HL-60 (cell line): ENCODE results near the gene DYNLL1.

ENCODE experiments used
- CTCF ChIP-seq: IDR thresholded peaks from one replicate; pipeline ENCODE4 v1.5.1; 2011; ENCODE audit warnings: low read length, control low read depth, inconsistent platforms; ENCODE audit not compliant: insufficient read depth
- GABPA ChIP-seq: IDR thresholded peaks from 2 replicates; pipeline ENCODE4 v1.6.1; 2012; ENCODE audit warnings: low read depth
- POLR2AphosphoS5 ChIP-seq: IDR thresholded peaks from 2 replicates; pipeline ENCODE4 v1.6.1; 2012; ENCODE audit warnings: low read depth
- REST ChIP-seq: IDR thresholded peaks from 2 replicates; pipeline ENCODE4 v1.6.1; 2012; ENCODE audit warnings: low read depth; ENCODE audit not compliant: insufficient replicate concordance
- SPI1 ChIP-seq: IDR thresholded peaks from 2 replicates; pipeline ENCODE4 v1.6.1; 2012; ENCODE audit warnings: low read depth, mild to moderate bottlenecking, borderline replicate concordance

GRCh38 chr12:120540445-120540844, 44.5 kb downstream of the DYNLL1 start:
- TF ChIP-seq CTCF, result no peak
- TF ChIP-seq POLR2AphosphoS5, result peak; percentile 14; the same call in 1 of the 2 replicates
- TF ChIP-seq GABPA, result no peak
- no peak for TF ChIP-seq REST
- TF ChIP-seq SPI1, result no peak
